ENCODE data around the gene CCNE1.

CCNE1 gene

DNA sequence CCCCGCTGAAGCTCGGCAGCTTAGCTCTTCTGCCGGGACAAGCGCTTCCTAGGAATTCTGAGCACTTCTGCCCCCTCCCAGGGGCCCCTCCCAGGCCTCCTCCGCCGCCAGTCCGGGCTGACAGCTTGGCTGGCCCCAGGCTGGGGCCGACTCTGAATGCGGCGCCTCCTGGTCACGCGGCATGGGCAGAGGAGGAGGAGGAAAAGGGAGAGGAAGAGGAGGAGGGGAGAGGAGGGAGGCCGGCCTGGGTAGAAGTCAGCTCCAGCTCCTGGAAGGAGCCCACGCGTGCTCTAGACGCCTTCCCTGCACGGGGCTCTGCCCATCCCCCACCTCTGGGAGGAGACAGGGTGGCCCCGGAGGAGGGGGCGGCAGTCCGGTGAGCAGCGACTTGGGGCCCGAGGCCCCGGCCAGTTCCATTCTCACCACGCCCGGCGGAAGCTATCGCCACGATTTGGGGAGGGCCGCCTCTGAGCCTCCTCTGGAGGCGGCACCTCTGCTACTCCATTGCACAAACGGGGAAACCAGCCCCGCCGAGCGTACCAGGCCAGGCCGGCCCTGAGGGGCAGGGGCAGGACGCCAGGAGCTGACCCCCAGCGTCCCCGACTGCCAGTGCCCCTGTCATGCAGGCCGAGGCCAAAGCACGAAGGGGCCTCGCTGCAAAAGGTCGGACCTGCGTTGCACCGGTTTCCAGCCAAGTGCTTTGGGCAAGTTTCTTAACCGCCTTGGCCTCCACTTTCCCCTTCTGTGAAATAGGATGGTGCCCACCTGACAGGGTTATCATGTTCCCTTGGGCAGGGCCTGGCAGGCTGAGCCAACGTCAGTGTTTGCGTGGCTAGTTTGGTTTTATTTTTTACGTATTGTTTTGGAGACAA lies 31.6 kb downstream of the CCNE1 start:
- Histone ChIP-seq H2AFZ (ENCODE audit: low read length) (no peak overlapping the region), H3K9ac (ENCODE audit: low read depth, low read length, poor library complexity, severe bottlenecking) (no peak overlapping the region)

GRCh38 chr19:29844891-29845573 lies 33.2 kb downstream of the CCNE1 start:
- Histone ChIP-seq H3K9ac (ENCODE audit: low read depth, low read length, poor library complexity, severe bottlenecking) (peak overlapping the region; percentile 67), H4K20me1 (ENCODE audit: insufficient read depth, low read length, poor library complexity, severe bottlenecking) (no peaks in the 10 kb centered on the region), H3K36me3 (ENCODE audit: insufficient read depth, low read length) (no peaks in the 10 kb centered on the region), H3F3A (ENCODE audit: low read depth) (no peaks in the 10 kb centered on the region), H3K9me3 (ENCODE audit: insufficient read depth, low read depth, low read length) (no peaks in the 10 kb centered on the region), H3K9me2 (replicated peaks; ENCODE audit: low read depth, low read length) (no peaks in the 10 kb centered on the region), H3K79me2 (ENCODE audit: insufficient read depth, low read length) (no peaks in the 10 kb centered on the region), H3K4me3 (ENCODE audit: low read length, poor library complexity, severe bottlenecking) (peak overlapping the region; percentile 85), H3K27me3 (ENCODE audit: insufficient read depth, low read length, poor library complexity, severe bottlenecking) (no peaks in the 10 kb centered on the region), H3K4me1 (ENCODE audit: insufficient read depth, low read length, poor library complexity, severe bottlenecking) (peaks cover 5% of the 10 kb centered on the region), H3K4me2 (ENCODE audit: low read depth, low read length, poor library complexity, severe bottlenecking) (peak overlapping the region; percentile 91), H2AFZ (ENCODE audit: low read length) (peak overlapping the region; percentile 93)
- TF ChIP-seq EZH2phosphoT487 (IDR thresholded peaks at IDR 0.05; ENCODE audit: borderline replicate concordance) (no peak), CTCF (conservative IDR thresholded peaks at IDR 0.05; ENCODE audit: low read length) (no peak)

More for the DNA sequence above, 31.6 kb downstream of the CCNE1 start:
- H3K4me3 ChIP-seq (ENCODE audit: low read length, poor library complexity, severe bottlenecking): no peak overlapping the region
- H3K4me1 ChIP-seq (ENCODE audit: insufficient read depth, low read length, poor library complexity, severe bottlenecking): peaks cover 5% of the 10 kb centered on the region
- no peaks in the 10 kb centered on the region for H3F3A ChIP-seq (ENCODE audit: low read depth)
- H3K4me2 ChIP-seq (ENCODE audit: low read depth, low read length, poor library complexity, severe bottlenecking): no peak overlapping the region
- TF ChIP-seq CTCF (conservative IDR thresholded peaks at IDR 0.05; ENCODE audit: low read length): no peak
- no peak for TF ChIP-seq EZH2phosphoT487 (IDR thresholded peaks at IDR 0.05; ENCODE audit: borderline replicate concordance)
- no peaks in the 10 kb centered on the region for H4K20me1 ChIP-seq (ENCODE audit: insufficient read depth, low read length, poor library complexity, severe bottlenecking)
- H3K27me3 ChIP-seq (ENCODE audit: insufficient read depth, low read length, poor library complexity, severe bottlenecking): no peaks in the 10 kb centered on the region
- no peaks in the 10 kb centered on the region for H3K9me3 ChIP-seq (ENCODE audit: insufficient read depth, low read depth, low read length)
- no peaks in the 10 kb centered on the region for H3K9me2 ChIP-seq (replicated peaks; ENCODE audit: low read depth, low read length)
- H3K36me3 ChIP-seq (ENCODE audit: insufficient read depth, low read length): no peaks in the 10 kb centered on the region
- H3K79me2 ChIP-seq (ENCODE audit: insufficient read depth, low read length): no peaks in the 10 kb centered on the region

DNA sequence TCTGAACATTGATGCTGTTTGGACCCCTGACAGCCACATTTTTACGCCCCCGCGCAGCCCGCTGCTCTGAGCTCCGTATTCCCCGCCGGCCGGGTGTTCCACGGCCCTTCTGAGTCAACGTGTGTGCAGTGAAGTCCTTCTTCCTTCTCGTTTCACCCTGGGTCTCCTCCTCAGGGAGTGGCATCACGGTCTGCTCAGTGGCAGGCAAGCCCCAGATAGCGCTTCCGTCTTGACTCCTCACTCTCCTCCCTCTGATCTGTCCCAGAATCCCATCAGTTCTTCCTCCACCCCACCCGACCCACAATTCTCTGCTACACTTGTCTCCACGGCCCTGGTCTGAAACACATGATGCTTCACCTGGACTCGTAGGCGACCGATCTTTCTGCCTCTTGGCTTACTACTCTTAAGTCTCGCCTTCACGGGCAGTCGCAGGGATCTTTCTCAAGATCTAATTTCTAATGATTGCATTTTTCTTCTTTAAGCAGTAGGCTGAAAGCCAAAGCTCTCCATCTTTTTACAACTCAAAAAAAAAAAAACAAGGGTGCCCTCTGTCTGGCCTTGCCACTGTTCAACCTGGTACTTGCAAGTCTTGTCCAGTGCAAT lies 33.9 kb downstream of the CCNE1 start:
- Histone ChIP-seq H3K9me3 (ENCODE audit: insufficient read depth, low read depth, low read length) (no peaks in the 10 kb centered on the region), H2AFZ (ENCODE audit: low read length) (peak overlapping the region; percentile 93), H3K36me3 (ENCODE audit: insufficient read depth, low read length) (no peaks in the 10 kb centered on the region), H4K20me1 (ENCODE audit: insufficient read depth, low read length, poor library complexity, severe bottlenecking) (no peaks in the 10 kb centered on the region), H3K27me3 (ENCODE audit: insufficient read depth, low read length, poor library complexity, severe bottlenecking) (no peaks in the 10 kb centered on the region), H3K4me3 (ENCODE audit: low read length, poor library complexity, severe bottlenecking) (peak overlapping the region; percentile 85), H3K79me2 (ENCODE audit: insufficient read depth, low read length) (no peaks in the 10 kb centered on the region), H3K9me2 (replicated peaks; ENCODE audit: low read depth, low read length) (no peaks in the 10 kb centered on the region), H3K9ac (ENCODE audit: low read depth, low read length, poor library complexity, severe bottlenecking) (peak overlapping the region; percentile 67), H3K4me1 (ENCODE audit: insufficient read depth, low read length, poor library complexity, severe bottlenecking) (peaks cover 5% of the 10 kb centered on the region), H3F3A (ENCODE audit: low read depth) (no peaks in the 10 kb centered on the region), H3K4me2 (ENCODE audit: low read depth, low read length, poor library complexity, severe bottlenecking) (peak overlapping the region; percentile 91)
- no peak for TF ChIP-seq CTCF (conservative IDR thresholded peaks at IDR 0.05; ENCODE audit: low read length)
- no peak for TF ChIP-seq EZH2phosphoT487 (IDR thresholded peaks at IDR 0.05; ENCODE audit: borderline replicate concordance)
